H9 (cell line): ENCODE results near the gene UCHL1. TPM values are rescaled to one million over a fixed set of nuclear protein-coding genes. Genes with fewer than 3 reads are reported as not detected.
A peak's percentile ranks its signal among the peaks of the same experiment; 100 is the strongest.
"Not testable (repeated sequence)": the region's sequence is repeated elsewhere in the genome, so short reads cannot be mapped to it uniquely, and the experiment has no call there.

Source experiments
- DNase-seq: peaks from one replicate; pipeline ENCODE4 v3.0.0-alpha.2; 2017
- H2AFZ ChIP-seq: one replicate; pipeline ENCODE4 v1.6.1; 2013; ENCODE audit warnings: mild to moderate bottlenecking, low read length, control low read depth, moderate library complexity
- H2AK5ac ChIP-seq: 2 replicates; pipeline ENCODE4 v1.6.1; 2013; ENCODE audit warnings: low read length, control low read depth, mixed read lengths; ENCODE audit not compliant: insufficient read length
- H2BK120ac ChIP-seq: one replicate; pipeline ENCODE4 v1.6.1; 2013; ENCODE audit warnings: low read depth, mild to moderate bottlenecking, low read length, control low read depth, inconsistent platforms; ENCODE audit not compliant: poor library complexity, severe bottlenecking
- H2BK12ac ChIP-seq: 2 replicates; pipeline ENCODE4 v1.6.1; 2013; ENCODE audit warnings: low read length, control low read depth, mixed read lengths, low read depth; ENCODE audit not compliant: insufficient read length
- H2BK15ac ChIP-seq: 2 replicates; pipeline ENCODE4 v1.6.1; 2013; ENCODE audit warnings: low read depth, low read length, control low read depth
- H2BK20ac ChIP-seq: one replicate; pipeline ENCODE4 v1.6.1; 2013; ENCODE audit warnings: low read depth, mild to moderate bottlenecking, low read length, control low read depth, inconsistent platforms; ENCODE audit not compliant: poor library complexity, severe bottlenecking
- H2BK5ac ChIP-seq: 2 replicates; pipeline ENCODE4 v1.6.1; 2013; ENCODE audit warnings: low read length, control low read depth, mixed read lengths; ENCODE audit not compliant: insufficient read length
- H3K14ac ChIP-seq: 2 replicates; pipeline ENCODE4 v1.6.1; 2013; ENCODE audit warnings: low read length, control low read depth; ENCODE audit not compliant: insufficient read depth
- H3K18ac ChIP-seq: 2 replicates; pipeline ENCODE4 v1.6.1; 2013; ENCODE audit warnings: low read depth, mild to moderate bottlenecking, mixed read lengths, low read length, control low read depth; ENCODE audit not compliant: insufficient read length
- H3K23ac ChIP-seq: 2 replicates; pipeline ENCODE4 v1.6.1; 2013; ENCODE audit warnings: low read length, control low read depth, mixed read lengths, low read depth; ENCODE audit not compliant: insufficient read length
- H3K23me2 ChIP-seq: 2 replicates; pipeline ENCODE4 v1.6.1; 2013; ENCODE audit warnings: low read depth, mild to moderate bottlenecking, mixed read lengths, low read length, control low read depth; ENCODE audit not compliant: insufficient read length, poor library complexity, severe bottlenecking
- H3K27ac ChIP-seq: 2 replicates; pipeline ENCODE4 v1.5.1; 2013; ENCODE audit warnings: low read length, control low read depth, mixed read lengths, low read depth; ENCODE audit not compliant: insufficient read length
- H3K27me3 ChIP-seq: 2 replicates; pipeline ENCODE4 v1.6.1; 2013; ENCODE audit warnings: low read length, control low read depth, inconsistent platforms; ENCODE audit not compliant: insufficient read depth
- H3K4ac ChIP-seq: 2 replicates; pipeline ENCODE4 v1.6.1; 2013; ENCODE audit warnings: low read depth, mild to moderate bottlenecking, control low read depth, inconsistent platforms, low read length, moderate library complexity
- H3K4me1 ChIP-seq: 2 replicates; pipeline ENCODE4 v1.6.1; 2013; ENCODE audit warnings: low read length, control low read depth, inconsistent platforms; ENCODE audit not compliant: insufficient read depth
- H3K4me2 ChIP-seq: 2 replicates; pipeline ENCODE4 v1.6.1; 2013; ENCODE audit warnings: low read length, control low read depth, mixed read lengths; ENCODE audit not compliant: insufficient read length, insufficient read depth
- H3K56ac ChIP-seq: 2 replicates; pipeline ENCODE4 v1.6.1; 2013; ENCODE audit warnings: low read depth, mild to moderate bottlenecking, mixed read lengths, low read length, control low read depth; ENCODE audit not compliant: insufficient read length
- H3K79me1 ChIP-seq: 2 replicates; pipeline ENCODE4 v1.6.1; 2013; ENCODE audit warnings: low read depth, mild to moderate bottlenecking, moderate library complexity, low read length, control low read depth, inconsistent platforms; ENCODE audit not compliant: insufficient read depth, poor library complexity, severe bottlenecking
- H3K79me2 ChIP-seq: 2 replicates; pipeline ENCODE4 v1.6.1; 2013; ENCODE audit warnings: low read length, control low read depth, inconsistent platforms; ENCODE audit not compliant: insufficient read depth
- H3K9ac ChIP-seq: 2 replicates; pipeline ENCODE4 v1.6.1; 2013; ENCODE audit warnings: low read length, control low read depth, mixed read lengths; ENCODE audit not compliant: insufficient read length; ENCODE audit errors: extremely low read depth
- H3K9me3 ChIP-seq: one replicate; pipeline ENCODE4 v1.6.1; 2013; ENCODE audit warnings: low read depth, low read length, inconsistent platforms; ENCODE audit not compliant: control insufficient read depth
- H3T11ph ChIP-seq: one replicate; pipeline ENCODE4 v1.6.1; 2013; ENCODE audit warnings: mild to moderate bottlenecking, low read length, control low read depth, inconsistent platforms
- H4K20me1 ChIP-seq: one replicate; pipeline ENCODE4 v1.6.1; 2013; ENCODE audit not compliant: control insufficient read depth, insufficient read length, insufficient read depth
- H4K5ac ChIP-seq: 2 replicates; pipeline ENCODE4 v1.6.1; 2013; ENCODE audit warnings: low read depth, mild to moderate bottlenecking, mixed read lengths, low read length, control low read depth; ENCODE audit not compliant: insufficient read length
- H4K8ac ChIP-seq: replicated peaks from 2 replicates; pipeline ENCODE4 v1.6.1; 2013; ENCODE audit warnings: low read length, control low read depth, mixed read lengths, low read depth; ENCODE audit not compliant: insufficient read length
- H4K91ac ChIP-seq: 2 replicates; pipeline ENCODE4 v1.6.1; 2013; ENCODE audit warnings: low read depth, mild to moderate bottlenecking, moderate library complexity, mixed read lengths, low read length, control low read depth; ENCODE audit not compliant: insufficient read length
- H3K27ac Mint-ChIP-seq, 3 experiments: 2 replicates in 2 of 3; 3 replicates in 1 of 3; pipeline ENCODE4 v1.8.0; 2020 to 2021; ENCODE audit warnings: mixed read lengths in 3 of 3, mild to moderate bottlenecking in 1 of 3, moderate library complexity in 1 of 3
- H3K27me3 Mint-ChIP-seq: 2 replicates; pipeline ENCODE4 v1.8.0; 2021; ENCODE audit warnings: low read depth, mild to moderate bottlenecking, moderate library complexity, mixed read lengths
- H3K36me3 Mint-ChIP-seq, 3 experiments: 2 replicates in 2 of 3; 3 replicates in 1 of 3; pipeline ENCODE4 v1.8.0; 2020 to 2021; ENCODE audit warnings: low read depth in 3 of 3, mixed read lengths in 3 of 3; ENCODE audit not compliant: insufficient read depth in 1 of 3
- H3K4me1 Mint-ChIP-seq, 2 experiments: 2 replicates each; pipeline ENCODE4 v1.8.0; 2020; ENCODE audit warnings: mixed read lengths in 2 of 2
- H3K4me3 Mint-ChIP-seq, 2 experiments: 2 replicates in 1 of 2; 3 replicates in 1 of 2; pipeline ENCODE4 v1.8.0; 2020 to 2021; ENCODE audit warnings: mild to moderate bottlenecking in 2 of 2, mixed read lengths in 2 of 2, moderate library complexity in 1 of 2
- H3K9me3 Mint-ChIP-seq, 2 experiments: 2 replicates in 1 of 2; 3 replicates in 1 of 2; pipeline ENCODE4 v1.8.0; 2020; ENCODE audit warnings: mild to moderate bottlenecking in 2 of 2, mixed read lengths in 2 of 2, moderate library complexity in 1 of 2
- WGBS: extraction: QIAGEN DNeasy Blood & Tissue Kit; methylation state at CpG from one replicate; pipeline ENCODE4 v1.1.7; 2013; ENCODE audit warnings: missing lambda C conversion rate, low lambda C conversion rate, mixed read lengths; ENCODE audit not compliant: insufficient read length; ENCODE audit errors: extremely low coverage; 5-methylcytosine and 5-hydroxymethylcytosine counted together
- total RNA-seq: library from RNA; stranded (reverse); gene quantifications from 2 replicates; pipeline ENCODE4 v1.2.1, GENCODE V29; 2021
- TF ChIP-seq, protein P1 (sequence below): fragments of 200-600 bp; sonication (generic); conservative IDR thresholded peaks from 3 replicates; pipeline ENCODE4 v1.8.0; 2021; ENCODE audit warnings: antibody characterized with exemption, mild to moderate bottlenecking

The UCHL1 gene
- total RNA-seq, 1 experiment from 2014 or later = 513 TPM

DNA sequence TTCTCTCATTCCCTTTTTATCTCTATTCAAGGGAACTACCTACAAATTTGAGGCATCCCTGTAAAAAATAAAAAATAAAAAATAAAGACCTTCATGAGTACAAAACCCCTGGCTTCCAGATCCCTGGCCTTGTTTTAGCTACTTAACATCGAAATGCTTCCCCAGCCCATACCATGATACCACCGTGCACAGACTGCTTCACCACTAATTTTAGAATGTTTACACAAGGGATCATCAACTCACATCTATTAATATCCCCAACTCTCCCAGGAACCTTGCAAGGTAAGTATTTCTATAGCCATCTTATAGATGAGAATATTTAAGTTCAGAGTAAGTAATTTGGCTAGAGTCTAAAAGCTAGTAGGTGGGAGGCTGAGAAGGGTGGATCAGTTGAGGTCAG, 51.7 kb downstream of the UCHL1 start:
- peaks cover 2 to 4% of the 10 kb centered on the region in 2 experiments; a peak in 1 of 4 replicates for H3K4me1 Mint-ChIP-seq

DNA sequence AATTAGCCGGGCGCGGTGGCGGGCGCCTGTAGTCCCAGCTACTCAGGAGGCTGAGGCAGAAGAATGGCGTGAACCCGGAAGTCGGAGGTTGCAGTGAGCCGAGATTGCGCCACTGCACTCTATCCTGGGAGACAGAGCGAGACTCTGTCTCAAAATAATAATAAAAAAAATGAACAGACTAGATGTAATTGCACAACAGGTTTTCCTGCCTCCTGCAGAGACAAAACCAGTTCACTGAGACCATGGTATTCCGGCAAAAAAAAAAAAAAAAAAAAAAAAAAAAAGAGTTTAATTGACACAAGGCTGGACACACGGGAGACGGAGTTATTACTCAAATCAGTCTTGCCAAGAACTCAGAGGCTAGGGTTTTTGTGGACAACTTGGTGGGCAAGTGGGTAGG, 58.7 kb downstream of the UCHL1 start:
- not testable (repeated sequence) for H2BK12ac ChIP-seq, H3K56ac ChIP-seq, H2BK120ac ChIP-seq, H3K4me2 ChIP-seq, H3T11ph ChIP-seq, H3K27me3 ChIP-seq, H4K91ac ChIP-seq, H4K20me1 ChIP-seq, H3K4me1 Mint-ChIP-seq, H4K8ac ChIP-seq, H3K14ac ChIP-seq, DNase-seq, H3K27me3 Mint-ChIP-seq, H2BK20ac ChIP-seq, H4K5ac ChIP-seq, H3K4me3 Mint-ChIP-seq, H3K9me3 ChIP-seq, H2AK5ac ChIP-seq, H3K4me1 ChIP-seq, H2AFZ ChIP-seq, H3K9me3 Mint-ChIP-seq, H3K18ac ChIP-seq, H3K79me1 ChIP-seq, H3K79me2 ChIP-seq, H2BK5ac ChIP-seq, H3K9ac ChIP-seq, H3K4ac ChIP-seq, H3K27ac ChIP-seq, H2BK15ac ChIP-seq, H3K23me2 ChIP-seq, H3K23ac ChIP-seq, H3K36me3 Mint-ChIP-seq
- WGBS = no CpG with 5 or more reads among the region's 14 CpGs
- H3K27ac Mint-ChIP-seq = 0 out of 7 replicates have a peak overlapping the region, but pooled peaks of 1 of the 3 experiments have one; percentile 46

More for the DNA sequence above, 51.7 kb downstream of the UCHL1 start:
- Histone ChIP-seq H3K14ac (no peak overlapping the region), H3K79me2 (no peaks in the 10 kb centered on the region), H3K27me3 (no peaks in the 10 kb centered on the region), H3K9me3 (no peaks in the 10 kb centered on the region), H2BK15ac (no peak overlapping the region), H2BK20ac (no peak overlapping the region), H4K8ac (no peak overlapping the region), H2BK120ac (no peak overlapping the region), H3K79me1 (no peaks in the 10 kb centered on the region), H3K23me2 (no peaks in the 10 kb centered on the region), H3K56ac (no peak overlapping the region), H3K9ac (no peak overlapping the region), H2AFZ (no peak overlapping the region), H3T11ph (no peak overlapping the region), H3K4me1 (no peaks in the 10 kb centered on the region), H3K4ac (no peak overlapping the region), H3K18ac (no peak overlapping the region), H2BK5ac (no peak overlapping the region), H2BK12ac (no peak overlapping the region), H3K4me2 (no peak overlapping the region), H4K91ac (no peak overlapping the region), H4K20me1 (no peaks in the 10 kb centered on the region), H3K27ac (no peak overlapping the region), H2AK5ac (no peak overlapping the region), H3K23ac (no peak overlapping the region), H4K5ac (no peak overlapping the region)
- H3K27ac Mint-ChIP-seq = no peak overlapping the region
- peaks cover 12% of the 10 kb centered on the region for H3K27me3 Mint-ChIP-seq
- TF ChIP-seq, protein P1, sequence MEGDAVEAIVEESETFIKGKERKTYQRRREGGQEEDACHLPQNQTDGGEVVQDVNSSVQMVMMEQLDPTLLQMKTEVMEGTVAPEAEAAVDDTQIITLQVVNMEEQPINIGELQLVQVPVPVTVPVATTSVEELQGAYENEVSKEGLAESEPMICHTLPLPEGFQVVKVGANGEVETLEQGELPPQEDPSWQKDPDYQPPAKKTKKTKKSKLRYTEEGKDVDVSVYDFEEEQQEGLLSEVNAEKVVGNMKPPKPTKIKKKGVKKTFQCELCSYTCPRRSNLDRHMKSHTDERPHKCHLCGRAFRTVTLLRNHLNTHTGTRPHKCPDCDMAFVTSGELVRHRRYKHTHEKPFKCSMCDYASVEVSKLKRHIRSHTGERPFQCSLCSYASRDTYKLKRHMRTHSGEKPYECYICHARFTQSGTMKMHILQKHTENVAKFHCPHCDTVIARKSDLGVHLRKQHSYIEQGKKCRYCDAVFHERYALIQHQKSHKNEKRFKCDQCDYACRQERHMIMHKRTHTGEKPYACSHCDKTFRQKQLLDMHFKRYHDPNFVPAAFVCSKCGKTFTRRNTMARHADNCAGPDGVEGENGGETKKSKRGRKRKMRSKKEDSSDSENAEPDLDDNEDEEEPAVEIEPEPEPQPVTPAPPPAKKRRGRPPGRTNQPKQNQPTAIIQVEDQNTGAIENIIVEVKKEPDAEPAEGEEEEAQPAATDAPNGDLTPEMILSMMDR = no peak
- no CpG with 5 or more reads among the region's 2 CpGs for WGBS
- DNase-seq = no peak
- H3K36me3 Mint-ChIP-seq = no peaks in the 10 kb centered on the region; a peak in 2 of 7 replicates
- peaks cover 0 to 4% of the 10 kb centered on the region in 2 experiments; a peak in 3 of 5 replicates for H3K9me3 Mint-ChIP-seq
- no peak overlapping the region for H3K4me3 Mint-ChIP-seq
